ENCODE measurements around the gene CEBPA.
"Not testable (repeated sequence)": the region's sequence is repeated elsewhere in the genome, so short reads cannot be mapped to it uniquely, and the experiment has no call there.

Gene CEBPA

GRCh38 chr19:33323093-33323820 lies 20.9 kb upstream of the CEBPA start:
- no peak for DNase-seq

- no peak for DNase-seq
Measured at GRCh38 chr19:33320636-33321035, 18.3 kb upstream of the CEBPA start.

- DNase-seq: not testable (repeated sequence)
Measured at GRCh38 chr19:33317991-33318390, 15.7 kb upstream of the CEBPA start.

- DNase-seq: no peak
Measured at GRCh38 chr19:33317517-33317916, 15.2 kb upstream of the CEBPA start.

GRCh38 chr19:33316541-33317264 lies 14.4 kb upstream of the CEBPA start:
- no peak for DNase-seq

GRCh38 chr19:33312808-33313207 lies 10.5 kb upstream of the CEBPA start:
- not testable (repeated sequence) for DNase-seq

GRCh38 chr19:33312065-33312464 lies 9.7 kb upstream of the CEBPA start:
- DNase-seq: no peak

GRCh38 chr19:33311326-33311682 lies 9.0 kb upstream of the CEBPA start:
- DNase-seq: no peak

GRCh38 chr19:33310606-33311325 lies 8.4 kb upstream of the CEBPA start:
- DNase-seq: no peak

- DNase-seq: no peak
Measured at GRCh38 chr19:33309826-33310225, 7.5 kb upstream of the CEBPA start.

GRCh38 chr19:33306853-33307792 lies 4.8 kb upstream of the CEBPA start:
- no peak for DNase-seq

- no peak for DNase-seq
Measured at GRCh38 chr19:33306191-33306590, 3.9 kb upstream of the CEBPA start.

- DNase-seq: no peak
Measured at GRCh38 chr19:33304760-33305647, 2.7 kb upstream of the CEBPA start.

- DNase-seq: no peak
Measured at GRCh38 chr19:33304371-33304759, 2.0 kb upstream of the CEBPA start.

GRCh38 chr19:33303791-33304345 lies 1.5 kb upstream of the CEBPA start:
- DNase-seq: no peak

GRCh38 chr19:33302974-33303790 lies 848 bp upstream of the CEBPA start:
- no peak for DNase-seq

- DNase-seq: no peak
Measured at GRCh38 chr19:33301900-33302174, 497 bp downstream of the CEBPA start.

- no peak for DNase-seq
Measured at GRCh38 chr19:33301144-33301899, 1.0 kb downstream of the CEBPA start.

GRCh38 chr19:33300894-33301143 lies 1.5 kb downstream of the CEBPA start:
- no peak for DNase-seq
